KMS-11 (cell line): ENCODE data around the gene SMTNL2.

Experiments
- H2AFZ ChIP-seq: fragments of 200-600 bp; sonication (generic); 2 replicates; pipeline ENCODE4 v1.6.1; 2016; ENCODE audit warnings: antibody characterized with exemption, mixed run types, low read depth
- H3K27ac ChIP-seq: fragments of 200-600 bp; sonication (generic); 2 replicates; pipeline ENCODE4 v1.6.1; 2016; ENCODE audit warnings: mild to moderate bottlenecking, mixed run types
- H3K27me3 ChIP-seq: fragments of 200-600 bp; sonication (generic); 2 replicates; pipeline ENCODE4 v1.6.1; 2017; ENCODE audit warnings: mild to moderate bottlenecking, low read depth, mixed run types, moderate library complexity; ENCODE audit not compliant: insufficient read depth
- H3K36me3 ChIP-seq: fragments of 200-600 bp; sonication (generic); 2 replicates; pipeline ENCODE4 v1.6.1; 2017; ENCODE audit warnings: mild to moderate bottlenecking, mixed run types; ENCODE audit not compliant: insufficient read depth
- H3K4me1 ChIP-seq: fragments of 200-600 bp; sonication (generic); 2 replicates; pipeline ENCODE4 v1.6.1; 2016; ENCODE audit warnings: mild to moderate bottlenecking, low read depth, mixed run types; ENCODE audit not compliant: poor library complexity, severe bottlenecking
- H3K4me2 ChIP-seq: fragments of 200-600 bp; sonication (generic); 2 replicates; pipeline ENCODE4 v1.7.0; 2016; ENCODE audit warnings: mild to moderate bottlenecking, mixed run types
- H3K4me3 ChIP-seq: fragments of 200-600 bp; sonication (generic); IDR thresholded peaks from 2 replicates; pipeline ENCODE4 v1.6.1; 2017; ENCODE audit warnings: low read depth, low read length, mixed read lengths; ENCODE audit not compliant: insufficient read depth
- H3K79me2 ChIP-seq: fragments of 200-600 bp; sonication (generic); 2 replicates; pipeline ENCODE4 v1.6.1; 2016; ENCODE audit warnings: low read depth, mixed run types; ENCODE audit not compliant: insufficient read depth
- H3K9ac ChIP-seq: fragments of 200-600 bp; sonication (generic); 2 replicates; pipeline ENCODE4 v1.6.1; 2016; ENCODE audit warnings: mild to moderate bottlenecking, mixed run types
- H4K20me1 ChIP-seq: fragments of 200-600 bp; sonication (generic); 2 replicates; pipeline ENCODE4 v1.6.1; 2016; ENCODE audit warnings: mild to moderate bottlenecking, mixed run types; ENCODE audit not compliant: insufficient read depth
- CTCF ChIP-seq: fragments of 200-600 bp; sonication (generic); conservative IDR thresholded peaks from 2 replicates; pipeline ENCODE4 v1.6.1; 2017; ENCODE audit warnings: low read depth, mild to moderate bottlenecking, antibody characterized with exemption, low read length, moderate library complexity, mixed read lengths

Gene SMTNL2

GRCh38 chr17:4542003-4542725 is 42.2 kb upstream of the SMTNL2 start:
- no peak for TF ChIP-seq CTCF
- Histone ChIP-seq H2AFZ (no peak overlapping the region), H4K20me1 (no peaks in the 10 kb centered on the region), H3K4me1 (no peaks in the 10 kb centered on the region), H3K36me3 (no peaks in the 10 kb centered on the region), H3K4me3 (no peak overlapping the region), H3K4me2 (no peak overlapping the region), H3K9ac (no peak overlapping the region), H3K27ac (no peak overlapping the region), H3K79me2 (no peaks in the 10 kb centered on the region), H3K27me3 (no peaks in the 10 kb centered on the region)

GRCh38 chr17:4542726-4543191 is 41.6 kb upstream of the SMTNL2 start:
- no peak overlapping the region for H3K4me3 ChIP-seq
- no peak overlapping the region for H3K4me2 ChIP-seq
- H3K27me3 ChIP-seq, result no peaks in the 10 kb centered on the region
- H3K27ac ChIP-seq, result no peak overlapping the region
- no peak overlapping the region for H2AFZ ChIP-seq
- no peaks in the 10 kb centered on the region for H3K36me3 ChIP-seq
- no peaks in the 10 kb centered on the region for H3K4me1 ChIP-seq
- H3K9ac ChIP-seq, result no peak overlapping the region
- no peaks in the 10 kb centered on the region for H3K79me2 ChIP-seq
- no peak for TF ChIP-seq CTCF
- H4K20me1 ChIP-seq, result no peaks in the 10 kb centered on the region

GRCh38 chr17:4543557-4544026 is 40.7 kb upstream of the SMTNL2 start:
- H4K20me1 ChIP-seq, result no peaks in the 10 kb centered on the region
- no peak overlapping the region for H3K4me3 ChIP-seq
- no peaks in the 10 kb centered on the region for H3K27me3 ChIP-seq
- no peaks in the 10 kb centered on the region for H3K79me2 ChIP-seq
- no peak for TF ChIP-seq CTCF
- no peaks in the 10 kb centered on the region for H3K36me3 ChIP-seq
- H3K27ac ChIP-seq, result no peak overlapping the region
- no peak overlapping the region for H3K9ac ChIP-seq
- H3K4me1 ChIP-seq, result no peaks in the 10 kb centered on the region
- no peak overlapping the region for H2AFZ ChIP-seq
- no peak overlapping the region for H3K4me2 ChIP-seq

- Histone ChIP-seq H3K9ac (no peak overlapping the region), H3K27me3 (no peaks in the 10 kb centered on the region), H4K20me1 (no peaks in the 10 kb centered on the region), H3K4me3 (no peak overlapping the region), H2AFZ (no peak overlapping the region), H3K4me2 (no peak overlapping the region), H3K4me1 (no peaks in the 10 kb centered on the region), H3K36me3 (no peaks in the 10 kb centered on the region), H3K27ac (no peak overlapping the region), H3K79me2 (no peaks in the 10 kb centered on the region)
- no peak for TF ChIP-seq CTCF
Observed at GRCh38 chr17:4544135-4544950, 40.0 kb upstream of the SMTNL2 start.
